ENCODE data around the gene ARFGAP1. TPM values are rescaled to one million over a fixed set of nuclear protein-coding genes. Genes with fewer than 3 reads are reported as not detected.

The ARFGAP1 gene
- total RNA-seq, 1 donor from 2014 or later = 30.9 TPM

DNA sequence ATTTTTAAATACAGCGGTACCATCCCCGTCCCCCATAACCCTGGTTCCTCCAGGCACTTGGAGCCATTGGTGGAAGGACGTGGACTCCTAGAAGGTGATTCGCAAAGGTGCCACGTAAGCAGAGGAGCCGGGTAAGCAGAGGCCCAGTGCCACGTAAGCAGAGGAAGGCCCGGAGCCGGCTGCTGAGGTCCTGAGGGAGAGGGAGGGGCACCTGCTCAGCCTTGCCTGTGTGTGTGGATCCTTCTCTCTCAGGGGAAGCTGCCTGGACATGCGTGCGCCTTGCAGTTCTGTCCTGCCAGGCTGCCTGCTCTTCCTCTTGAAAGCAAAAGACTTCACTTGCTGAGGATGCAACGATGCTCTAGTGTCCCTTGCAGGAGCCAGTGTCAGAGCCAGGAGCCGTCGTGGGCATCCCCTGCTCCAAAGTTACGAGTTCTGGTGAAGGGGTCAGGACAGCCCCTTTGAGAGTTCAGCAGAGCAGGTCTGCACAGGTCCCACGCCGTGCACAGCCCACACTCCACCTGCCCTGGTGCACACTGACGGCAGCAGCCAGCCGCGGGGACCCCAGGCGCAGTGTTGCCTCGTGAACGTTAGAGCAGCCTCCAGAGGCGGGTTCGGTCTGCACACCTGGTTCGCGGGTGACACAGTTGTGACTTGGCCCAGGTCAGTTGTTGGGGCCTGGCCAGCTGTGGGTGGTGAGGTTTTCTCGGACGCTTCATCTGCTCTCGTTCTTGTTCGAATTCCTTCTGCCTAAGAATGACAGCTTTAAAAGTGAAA, 16.5 kb upstream of the ARFGAP1 start:
- DNase-seq = no peak
- ATAC-seq = no peak
- intact Hi-C loops (cut with micrococcal nuclease) = no loop called here

DNA sequence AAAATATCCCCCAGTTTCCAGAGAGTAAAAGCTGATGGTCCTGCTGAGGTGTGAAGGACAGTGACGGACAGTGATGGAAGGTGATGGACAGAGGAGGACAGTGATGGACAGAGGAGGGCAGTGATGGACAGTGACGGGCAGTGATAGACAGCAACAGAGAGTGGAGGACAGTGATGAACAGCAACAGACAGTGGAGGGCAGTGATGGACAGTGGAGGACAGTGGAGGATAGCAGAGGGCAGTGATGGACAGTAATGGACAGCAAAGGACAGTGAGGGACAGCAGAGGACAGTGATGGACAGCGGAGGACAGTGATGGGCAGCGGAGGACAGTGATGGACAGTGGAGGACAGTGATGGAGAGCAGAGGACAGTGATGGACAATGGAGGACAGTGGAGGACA, 15.7 kb upstream of the ARFGAP1 start:
- no peak for ATAC-seq
- intact Hi-C loops (cut with micrococcal nuclease) = no loop called here
- no peak for DNase-seq

DNA sequence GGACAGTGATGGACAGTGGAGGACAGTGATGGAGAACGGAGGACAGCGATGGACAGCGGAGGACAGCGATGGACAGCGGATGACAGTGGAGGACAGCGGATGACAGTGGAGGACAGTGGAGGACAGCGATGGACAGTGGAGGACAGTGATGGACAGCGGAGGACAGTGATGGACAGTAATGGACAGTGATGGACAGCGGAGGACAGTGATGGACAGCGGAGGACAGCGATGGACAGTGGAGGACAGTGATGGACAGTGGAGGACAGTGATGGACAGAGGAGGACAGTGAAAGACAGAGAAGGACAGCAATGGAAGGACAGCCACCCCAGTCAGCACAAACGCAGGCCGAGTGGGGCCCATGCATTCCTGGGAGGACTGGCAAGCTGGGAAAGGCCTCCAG, 15.0 kb upstream of the ARFGAP1 start:
- DNase-seq = no peak
- ATAC-seq = no peak
- intact Hi-C loops (cut with micrococcal nuclease) = no loop called here

DNA sequence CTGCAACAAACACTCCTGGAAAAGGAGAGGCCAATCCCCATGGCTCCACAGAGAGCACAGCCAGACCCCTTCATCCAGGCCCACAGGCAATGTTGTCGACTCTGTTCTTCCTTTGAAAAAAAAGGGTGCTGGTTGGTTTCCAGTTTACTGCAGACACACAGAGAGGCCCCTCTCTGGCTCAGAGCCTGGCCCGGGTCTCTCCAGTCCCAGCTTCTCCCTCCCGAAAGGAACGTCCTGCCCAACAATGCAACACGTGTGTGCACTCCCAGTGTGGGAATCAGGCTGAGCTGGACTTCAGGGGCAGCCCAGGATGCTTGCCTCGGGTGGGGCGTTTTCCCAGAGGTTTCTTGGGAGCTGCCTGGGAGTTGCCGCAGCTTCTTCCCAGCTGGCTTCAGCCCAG, 13.8 kb upstream of the ARFGAP1 start:
- no peak for ATAC-seq
- intact Hi-C loops (cut with micrococcal nuclease) = no loop called here

DNA sequence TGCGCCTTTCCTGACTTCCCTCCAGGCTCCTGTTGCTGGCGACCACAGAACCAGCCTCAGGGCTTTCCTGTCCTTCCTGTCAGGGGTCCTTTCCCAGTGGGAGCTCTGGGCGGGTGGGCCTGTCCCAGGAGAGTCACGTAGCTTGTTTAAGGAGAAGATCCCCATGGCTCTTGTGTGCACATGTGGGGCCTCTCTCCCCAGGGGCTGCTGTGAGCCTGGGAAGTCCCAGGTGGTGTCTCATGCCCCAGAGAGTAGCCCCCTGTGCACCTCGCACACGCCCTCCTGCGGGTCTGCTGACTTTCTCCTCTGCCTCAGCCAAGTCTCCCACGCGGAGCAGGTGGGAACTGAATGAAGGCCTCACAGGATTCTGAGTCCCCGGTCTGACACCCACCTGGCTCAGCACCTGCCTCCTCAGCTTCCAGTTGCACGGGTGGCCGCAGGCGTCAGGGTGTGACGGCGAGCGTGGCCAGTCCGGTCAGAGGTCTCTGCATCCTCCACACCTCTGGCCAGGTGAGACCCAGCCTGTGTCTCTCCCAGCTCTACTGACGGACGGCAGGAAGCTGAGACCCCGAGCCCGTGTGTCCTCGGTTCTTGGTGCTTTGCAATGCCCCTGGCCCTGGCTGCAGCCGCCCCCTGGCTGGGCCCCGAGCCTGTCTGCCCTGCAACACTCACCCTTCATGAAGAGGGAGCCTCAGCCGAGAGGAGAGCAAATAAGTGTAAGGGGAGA, 12.7 kb upstream of the ARFGAP1 start:
- no peak for DNase-seq
- ATAC-seq = no peak
- intact Hi-C loops (cut with micrococcal nuclease) = no loop called here

More for the DNA sequence above, 13.8 kb upstream of the ARFGAP1 start:
- no peak for DNase-seq

DNA sequence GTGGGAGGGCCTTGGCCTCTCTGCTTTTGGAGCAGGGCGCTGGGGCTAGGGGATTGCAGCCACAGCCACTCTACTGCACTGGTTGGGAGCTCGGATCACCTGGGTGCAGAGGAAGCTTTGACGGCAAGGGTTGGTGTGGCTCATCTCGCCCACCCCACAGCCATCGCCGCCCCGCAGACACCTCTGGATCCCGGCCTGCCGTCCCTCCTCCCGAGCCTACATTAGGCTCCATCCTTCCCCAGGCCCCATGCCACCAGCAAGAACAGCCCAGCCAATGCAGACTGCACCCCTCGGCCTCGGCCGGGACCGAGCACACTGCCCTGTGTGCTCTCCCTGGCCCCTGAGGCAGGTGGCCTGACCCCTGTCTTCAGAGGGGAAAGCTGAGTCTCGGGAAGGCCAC, 12.1 kb upstream of the ARFGAP1 start:
- ATAC-seq (no peak), DNase-seq (no peak)
- intact Hi-C loops (cut with micrococcal nuclease) = no loop called here

DNA sequence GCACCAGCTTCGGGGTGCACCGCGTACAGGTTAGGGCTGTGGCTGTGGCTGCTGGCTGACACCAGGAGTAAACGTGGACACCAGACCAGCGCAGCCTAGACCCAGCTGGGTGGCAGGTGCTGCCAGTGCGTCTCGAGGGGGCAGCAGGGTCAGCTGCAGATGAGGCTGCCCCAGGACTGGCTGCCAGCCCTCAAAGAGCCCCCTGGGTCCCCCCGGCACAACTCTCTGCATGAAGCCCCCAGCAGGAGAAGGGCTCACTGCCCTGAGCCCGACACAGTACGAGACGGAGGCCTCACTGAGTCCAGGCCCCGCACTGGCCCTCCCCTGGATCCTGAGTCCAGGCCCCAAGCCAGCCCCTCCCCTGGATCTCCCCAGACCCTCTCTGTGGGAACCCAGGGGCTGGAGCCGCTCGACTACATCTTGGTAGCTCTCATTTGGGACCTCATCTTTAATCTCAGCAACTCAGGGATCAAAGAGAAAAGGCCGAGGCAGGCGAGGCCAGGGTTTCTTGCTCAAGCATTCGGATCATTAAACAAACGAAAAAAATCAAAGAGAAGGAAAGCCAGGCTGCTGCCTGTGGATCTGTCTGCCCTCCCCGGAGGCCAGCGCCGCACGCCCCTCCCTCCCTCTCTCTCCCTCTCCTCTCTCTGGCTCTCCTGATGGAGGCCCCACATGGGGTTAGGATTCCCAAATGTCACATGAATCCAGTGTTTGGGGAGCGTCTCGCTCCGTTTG, 11.4 kb upstream of the ARFGAP1 start:
- ATAC-seq = no peak
- intact Hi-C loops (cut with micrococcal nuclease) = no loop called here
- no peak for DNase-seq

DNA sequence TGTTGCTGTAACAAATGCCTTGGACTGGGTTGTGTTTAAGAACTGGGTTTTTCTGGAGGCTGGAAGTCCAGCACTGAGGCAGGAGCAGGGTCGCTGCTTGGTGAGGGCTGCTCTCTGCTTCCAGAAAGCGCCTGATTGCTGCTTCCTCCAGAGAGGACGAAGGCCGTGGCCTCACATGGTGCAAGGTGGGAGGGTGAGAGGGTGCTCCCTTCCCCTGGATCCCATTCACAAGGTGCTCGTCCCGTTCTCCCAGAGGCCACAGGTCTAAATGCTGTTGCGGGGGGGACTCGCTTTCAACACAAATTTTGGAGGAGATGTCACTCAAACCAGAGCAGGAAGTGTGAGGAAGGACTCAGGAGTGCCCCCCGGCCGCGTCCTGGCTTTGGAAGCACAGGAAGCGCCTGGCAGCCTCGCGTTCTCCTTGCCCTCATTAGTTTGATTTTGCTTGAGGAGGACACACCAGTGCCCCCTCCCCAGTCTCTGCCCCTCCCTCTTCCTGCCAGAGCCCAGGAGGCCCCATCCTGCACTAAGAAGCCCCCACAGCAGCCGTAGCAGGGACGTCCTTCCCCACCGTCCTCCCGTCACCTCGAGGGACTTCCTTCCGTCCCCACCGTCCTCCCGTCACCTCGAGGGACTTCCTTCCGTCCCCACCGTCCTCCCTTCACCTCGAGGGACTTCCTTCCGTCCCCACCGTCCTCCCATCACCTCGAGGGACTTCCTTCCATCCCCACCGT, 10.7 kb upstream of the ARFGAP1 start:
- intact Hi-C loops (cut with micrococcal nuclease) = no loop called here
- DNase-seq = no peak
- no peak for ATAC-seq

DNA sequence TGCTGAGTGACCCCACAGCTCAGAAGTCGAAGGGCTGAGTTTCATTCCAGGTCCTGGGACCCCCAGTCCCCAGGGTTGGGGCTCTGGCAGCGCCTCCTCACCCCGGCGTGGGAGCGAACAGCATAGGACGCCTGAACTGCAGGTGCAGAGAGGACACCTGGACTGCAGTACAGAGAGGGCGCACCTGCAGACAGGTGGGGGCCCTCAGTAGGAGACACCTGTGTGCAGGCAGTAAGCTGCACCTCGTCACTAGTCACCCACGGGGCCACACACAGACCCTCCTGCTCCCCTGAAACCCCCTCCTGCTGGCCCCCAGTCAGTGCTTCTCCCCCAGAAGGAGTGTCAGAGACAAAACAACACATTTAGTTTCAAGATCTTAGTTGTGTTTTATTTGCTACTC, 9.8 kb upstream of the ARFGAP1 start:
- ATAC-seq (no peak), DNase-seq (no peak)
- intact Hi-C loops (cut with micrococcal nuclease) = no loop called here

DNA sequence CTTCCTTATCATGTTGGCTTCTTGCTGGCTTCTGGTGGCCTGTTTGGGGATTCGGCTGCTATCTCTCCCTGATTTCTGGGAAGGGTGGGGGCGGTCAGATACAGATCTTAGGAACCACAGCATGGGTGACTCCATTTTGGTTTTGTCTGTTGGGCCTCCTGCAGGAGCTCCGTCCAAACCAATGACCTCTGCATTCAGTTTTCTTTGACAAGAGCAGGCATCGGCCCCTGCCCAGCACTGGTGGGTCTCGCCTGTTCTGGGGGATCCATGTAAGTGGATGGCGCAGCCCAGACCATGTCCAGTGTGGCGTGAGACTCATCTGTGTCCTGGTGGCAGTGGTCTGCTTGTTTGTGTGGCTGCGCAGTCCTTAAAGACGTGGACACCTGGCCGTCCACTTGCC, 8.6 kb upstream of the ARFGAP1 start:
- intact Hi-C loops (cut with micrococcal nuclease) = no loop called here
- no peak for ATAC-seq

DNA sequence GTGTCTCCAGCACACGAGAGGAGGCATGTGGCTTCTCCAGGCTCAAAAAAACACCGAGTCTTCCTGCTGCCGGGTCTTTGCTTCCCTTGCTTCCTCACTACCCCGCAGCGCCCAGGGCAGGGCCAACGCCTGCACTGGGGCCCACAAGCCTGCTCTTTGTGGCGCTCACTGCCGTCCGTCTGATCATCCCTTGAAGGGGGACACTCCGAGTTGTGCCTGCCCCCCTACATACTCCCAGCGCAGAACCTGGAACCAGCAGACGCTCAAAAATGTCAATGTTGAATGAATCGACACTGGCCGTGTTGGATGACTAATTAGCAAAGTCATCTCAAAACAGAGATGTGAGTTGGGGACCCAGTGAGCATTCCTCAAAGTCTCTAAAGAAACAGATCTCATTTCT, 8.1 kb upstream of the ARFGAP1 start:
- no peak for DNase-seq
- intact Hi-C loops (cut with micrococcal nuclease) = no loop called here
- ATAC-seq = no peak

More for the DNA sequence above, 8.6 kb upstream of the ARFGAP1 start:
- DNase-seq = no peak

DNA sequence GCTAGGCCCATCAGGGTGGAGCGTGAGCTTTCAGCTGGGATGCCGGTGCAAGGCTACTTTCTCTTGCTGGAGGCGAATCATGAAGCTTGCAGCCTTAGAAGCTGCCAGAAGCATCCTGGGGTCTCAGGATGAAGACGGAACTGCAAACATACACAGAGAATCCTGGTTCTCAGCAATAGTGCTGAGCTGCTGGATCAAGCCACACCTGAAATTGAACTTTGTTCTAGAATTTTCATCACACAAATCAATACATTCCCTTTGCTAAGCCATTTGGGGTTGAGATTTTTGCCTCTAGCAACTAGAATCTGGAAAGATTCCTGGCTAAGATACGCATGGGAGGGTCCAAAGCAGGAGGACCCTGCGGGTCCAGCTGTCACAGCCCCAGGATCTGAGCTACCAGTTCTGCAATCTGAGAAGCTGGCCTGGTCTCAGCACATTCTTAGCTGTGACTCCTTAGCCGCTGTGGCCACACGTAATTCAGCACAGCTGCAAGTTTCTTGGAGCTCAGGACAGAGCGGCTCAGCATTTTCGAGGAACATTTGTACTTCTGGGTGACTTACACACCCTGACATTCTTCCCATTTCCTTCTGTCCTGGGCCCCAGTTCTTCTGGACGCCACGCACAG, 6.6 kb upstream of the ARFGAP1 start:
- DNase-seq = no peak
- intact Hi-C loops (cut with micrococcal nuclease) = no loop called here
- ATAC-seq = no peak

DNA sequence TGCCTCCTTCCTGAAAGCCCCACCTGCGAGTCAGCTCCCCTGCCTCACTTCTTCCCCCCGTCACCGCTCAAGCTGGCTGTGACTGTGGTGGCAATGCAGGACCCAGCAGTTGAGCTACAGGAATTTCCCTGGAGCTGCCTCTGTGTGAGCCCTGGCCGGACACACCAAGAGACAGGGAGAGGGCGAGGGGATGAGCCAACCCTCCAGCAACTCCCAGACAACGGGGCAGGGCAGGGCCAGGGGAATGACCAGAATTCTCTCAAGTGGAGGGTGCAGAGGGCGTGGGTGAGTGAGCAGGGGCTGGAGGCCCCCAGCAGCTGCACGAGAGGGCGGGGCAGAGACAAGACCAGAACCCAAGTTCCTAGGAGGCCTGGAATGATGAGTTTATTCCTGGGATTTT, 4.9 kb upstream of the ARFGAP1 start:
- intact Hi-C loops (cut with micrococcal nuclease) = no loop called here
- DNase-seq (no peak), ATAC-seq (no peak)

DNA sequence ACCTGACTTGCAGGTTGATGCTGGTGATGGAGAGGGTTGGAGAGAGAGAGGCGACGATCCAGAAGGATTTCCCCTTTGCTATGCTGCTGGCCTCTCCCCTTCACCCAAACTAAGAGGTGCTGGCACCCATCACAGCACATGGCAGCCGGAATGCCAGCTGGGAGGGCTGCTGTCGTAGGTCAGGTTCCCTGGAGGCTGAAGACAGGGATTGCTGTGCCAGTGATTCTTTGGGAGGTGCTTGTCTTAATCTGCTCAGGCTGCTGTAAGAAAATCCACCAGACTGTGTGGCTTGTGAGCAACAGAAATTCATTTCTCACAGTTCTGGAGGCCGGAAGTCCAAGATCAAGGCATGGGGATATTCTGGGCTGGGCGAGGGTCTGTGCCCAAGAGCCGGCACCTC, 4.4 kb upstream of the ARFGAP1 start:
- intact Hi-C loops (cut with micrococcal nuclease) = no loop called here
- ATAC-seq (no peak), DNase-seq (no peak)

DNA sequence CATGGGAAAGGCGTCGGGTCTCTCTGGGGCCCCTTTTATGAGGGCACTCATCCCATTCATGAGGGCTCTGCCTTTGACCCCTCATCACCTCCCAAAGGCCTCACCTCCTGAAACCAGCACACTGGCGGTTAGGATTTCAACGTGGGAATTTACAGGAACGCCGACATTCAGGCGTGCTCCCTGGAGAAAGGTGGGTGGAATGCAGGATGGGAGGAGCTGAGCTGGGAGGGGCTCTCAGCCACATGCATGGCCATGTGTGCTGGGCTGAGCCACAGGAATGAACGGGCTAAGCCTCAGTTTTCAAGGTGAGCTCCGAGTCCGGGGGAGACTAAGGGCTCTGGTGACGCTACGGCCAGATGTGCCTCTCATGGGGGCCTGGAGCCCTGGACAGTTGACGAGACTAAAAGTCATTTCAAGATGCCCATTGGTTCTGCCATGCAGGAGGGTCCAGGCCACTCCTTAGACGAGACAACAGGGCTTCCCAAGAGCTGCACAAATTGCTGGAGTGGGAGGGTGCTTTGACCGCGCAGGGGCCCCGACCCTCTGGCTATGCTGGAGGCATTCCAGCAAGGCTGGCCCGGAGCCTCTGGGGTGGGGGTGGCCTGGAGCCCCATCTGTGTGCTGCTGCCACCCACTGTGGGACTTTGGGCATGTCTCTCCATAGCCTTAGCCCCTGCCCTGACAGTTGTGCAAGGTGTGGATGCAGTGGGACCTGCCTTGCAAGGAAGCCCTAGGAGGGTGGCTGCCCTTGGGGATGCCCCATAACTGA, 3.8 kb upstream of the ARFGAP1 start:
- intact Hi-C loops (cut with micrococcal nuclease) = no loop called here
- ATAC-seq (no peak), DNase-seq (no peak)

DNA sequence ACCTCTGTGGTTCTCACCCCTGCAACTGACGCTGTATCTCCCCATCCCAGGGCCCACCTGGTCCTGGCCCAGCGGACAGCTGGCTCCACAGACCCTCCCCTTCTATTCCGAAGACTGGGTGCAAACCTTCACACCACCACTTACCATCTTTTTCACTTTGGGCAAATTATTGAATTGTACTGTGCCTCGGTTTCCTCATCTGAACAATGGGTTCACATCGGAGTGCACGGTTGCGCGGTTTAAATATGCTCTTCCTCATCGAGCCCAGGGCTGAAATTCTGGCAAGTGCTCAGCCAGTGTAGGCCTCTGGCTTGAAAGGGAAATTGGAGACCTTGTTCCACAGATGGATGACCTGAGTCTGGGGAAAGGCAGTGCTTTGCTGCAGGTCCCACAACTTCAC, 2.9 kb upstream of the ARFGAP1 start:
- intact Hi-C loops (cut with micrococcal nuclease) = no loop called here
- DNase-seq = no peak

DNA sequence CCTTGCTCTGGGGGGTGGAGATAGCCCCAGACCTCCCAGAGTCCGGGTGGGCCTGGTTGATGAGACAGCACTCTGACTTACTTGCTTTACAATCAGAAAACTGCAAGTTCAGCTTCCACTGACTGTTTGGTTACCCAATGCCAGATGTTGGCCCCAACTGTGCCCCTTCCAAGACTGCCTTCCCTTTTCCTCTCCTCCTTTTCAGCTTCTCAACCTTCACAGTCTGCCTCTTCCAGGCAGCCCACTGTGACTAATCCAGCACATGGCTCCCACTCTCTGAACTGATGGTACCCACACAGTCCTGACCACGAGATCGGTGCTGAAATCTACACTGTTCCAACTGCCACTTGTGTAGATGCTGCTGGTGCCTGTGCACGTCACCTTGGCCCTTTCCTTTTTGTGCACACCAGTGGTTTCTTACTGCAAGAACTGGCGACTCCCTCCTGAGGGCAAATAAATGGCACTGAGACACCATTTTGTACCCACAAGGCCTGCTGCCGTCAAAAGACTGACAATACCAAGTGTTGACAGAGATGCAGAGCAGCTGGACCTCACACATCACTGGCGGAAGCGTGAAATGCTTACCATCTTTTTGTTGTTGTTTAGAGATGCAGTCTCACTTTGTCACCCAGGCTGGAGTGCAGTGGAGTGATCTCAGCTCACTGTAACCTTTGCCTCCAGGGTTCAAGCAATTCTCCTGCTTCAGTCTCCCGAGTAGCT, 1.8 kb upstream of the ARFGAP1 start:
- no peak for DNase-seq
- ATAC-seq = no peak
- intact Hi-C loops (cut with micrococcal nuclease) = no loop called here

More for the DNA sequence above, 2.9 kb upstream of the ARFGAP1 start:
- ATAC-seq = no peak

DNA sequence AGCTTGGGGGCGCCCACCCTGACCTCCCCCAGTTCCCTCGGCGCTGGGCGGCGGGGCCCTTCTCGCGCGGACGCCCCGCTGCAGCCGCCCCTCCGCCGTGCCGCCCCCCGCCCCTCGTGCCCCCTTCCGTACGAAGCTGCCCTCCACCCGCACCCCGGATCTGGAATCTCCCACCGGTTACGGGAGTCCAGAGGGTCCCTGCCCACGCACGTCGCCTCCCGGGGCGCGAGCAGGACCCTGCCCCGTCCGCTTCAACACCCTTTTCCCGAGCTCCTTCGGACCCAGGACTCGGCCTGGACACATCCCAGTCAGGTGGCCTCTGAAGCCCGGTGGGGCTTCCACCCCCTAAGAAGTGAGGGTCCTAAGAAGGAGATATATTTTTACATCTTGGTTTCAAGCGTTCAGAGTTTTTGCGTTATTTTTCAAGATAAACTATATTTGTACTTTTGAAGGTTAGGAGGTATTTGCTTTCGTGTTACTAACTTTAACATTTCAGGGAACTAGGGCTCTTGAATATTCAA, 506 bp downstream of the ARFGAP1 start:
- DNase-seq (no peak), ATAC-seq (no peak)
- intact Hi-C loops (cut with micrococcal nuclease) = no loop called here

All from left ventricle myocardium superior (tissue), 1 donor.